ENCODE data around the gene DMRTA2. TPM values are rescaled to one million over a fixed set of nuclear protein-coding genes. Genes with fewer than 3 reads are reported as not detected.

DMRTA2 gene
- total RNA-seq, 1 donor from 2014 or later: not detected

DNA sequence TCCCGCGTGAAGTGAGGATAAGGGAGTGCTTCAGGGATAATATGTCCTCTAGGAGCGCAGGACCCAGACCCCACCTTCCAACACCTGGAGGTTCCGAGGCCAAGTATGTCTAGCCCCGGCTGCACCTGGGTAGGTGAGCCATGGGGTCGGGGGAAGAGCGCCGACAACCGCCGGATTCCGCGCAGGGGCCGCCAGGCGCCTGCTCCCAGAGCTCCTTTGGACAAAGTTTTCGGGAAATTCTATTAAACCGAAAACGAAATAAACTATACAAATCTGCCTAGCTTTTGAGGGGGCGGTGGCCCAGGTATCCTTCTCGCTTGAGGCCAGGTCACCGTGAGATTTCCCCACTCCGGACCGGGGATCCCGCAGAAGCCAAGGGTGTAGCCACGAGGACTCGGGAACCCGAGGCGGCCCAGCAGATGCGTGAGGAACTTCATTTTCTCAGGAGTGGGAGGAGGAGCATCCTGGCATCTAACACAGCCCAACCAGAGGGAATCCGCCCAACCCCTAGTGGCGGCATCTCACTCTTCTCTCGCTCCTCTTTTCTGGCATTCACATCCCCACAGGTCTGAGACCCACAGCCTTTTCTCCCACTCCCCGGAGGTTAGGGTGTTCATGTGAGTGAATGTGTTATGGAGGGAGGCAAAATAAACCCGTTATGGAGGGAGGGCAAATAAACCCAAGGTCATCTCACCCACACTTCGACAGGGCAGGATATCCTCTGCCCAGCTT is 2.3 kb upstream of the DMRTA2 start:
- H3K27me3 ChIP-seq (ENCODE audit: control insufficient read depth, insufficient read depth, low read length): peaks cover 87% of the 10 kb centered on the region
- no peak overlapping the region for H3K4me3 ChIP-seq (ENCODE audit: low read depth, low read length)
- no peak for DNase-seq (ENCODE audit: low read depth)
- TF ChIP-seq, protein P1, sequence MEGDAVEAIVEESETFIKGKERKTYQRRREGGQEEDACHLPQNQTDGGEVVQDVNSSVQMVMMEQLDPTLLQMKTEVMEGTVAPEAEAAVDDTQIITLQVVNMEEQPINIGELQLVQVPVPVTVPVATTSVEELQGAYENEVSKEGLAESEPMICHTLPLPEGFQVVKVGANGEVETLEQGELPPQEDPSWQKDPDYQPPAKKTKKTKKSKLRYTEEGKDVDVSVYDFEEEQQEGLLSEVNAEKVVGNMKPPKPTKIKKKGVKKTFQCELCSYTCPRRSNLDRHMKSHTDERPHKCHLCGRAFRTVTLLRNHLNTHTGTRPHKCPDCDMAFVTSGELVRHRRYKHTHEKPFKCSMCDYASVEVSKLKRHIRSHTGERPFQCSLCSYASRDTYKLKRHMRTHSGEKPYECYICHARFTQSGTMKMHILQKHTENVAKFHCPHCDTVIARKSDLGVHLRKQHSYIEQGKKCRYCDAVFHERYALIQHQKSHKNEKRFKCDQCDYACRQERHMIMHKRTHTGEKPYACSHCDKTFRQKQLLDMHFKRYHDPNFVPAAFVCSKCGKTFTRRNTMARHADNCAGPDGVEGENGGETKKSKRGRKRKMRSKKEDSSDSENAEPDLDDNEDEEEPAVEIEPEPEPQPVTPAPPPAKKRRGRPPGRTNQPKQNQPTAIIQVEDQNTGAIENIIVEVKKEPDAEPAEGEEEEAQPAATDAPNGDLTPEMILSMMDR (IDR thresholded peaks at IDR 0.05; ENCODE audit: insufficient read depth, low read length, poor library complexity, severe bottlenecking): peak; percentile 4
- no peaks in the 10 kb centered on the region for H3K36me3 ChIP-seq (ENCODE audit: control insufficient read depth, insufficient read depth, low read length)

- no peak overlapping the region for H3K4me3 ChIP-seq (ENCODE audit: low read depth, low read length)
- TF ChIP-seq, protein P1 (IDR thresholded peaks at IDR 0.05; ENCODE audit: insufficient read depth, low read length, poor library complexity, severe bottlenecking): no peak
- no peaks in the 10 kb centered on the region for H3K36me3 ChIP-seq (ENCODE audit: control insufficient read depth, insufficient read depth, low read length)
- DNase-seq (ENCODE audit: low read depth): no peak
- peaks cover 87% of the 10 kb centered on the region for H3K27me3 ChIP-seq (ENCODE audit: control insufficient read depth, insufficient read depth, low read length)
Measured at GRCh38 chr1:50424884-50425375, 1.7 kb upstream of the DMRTA2 start.

DNA sequence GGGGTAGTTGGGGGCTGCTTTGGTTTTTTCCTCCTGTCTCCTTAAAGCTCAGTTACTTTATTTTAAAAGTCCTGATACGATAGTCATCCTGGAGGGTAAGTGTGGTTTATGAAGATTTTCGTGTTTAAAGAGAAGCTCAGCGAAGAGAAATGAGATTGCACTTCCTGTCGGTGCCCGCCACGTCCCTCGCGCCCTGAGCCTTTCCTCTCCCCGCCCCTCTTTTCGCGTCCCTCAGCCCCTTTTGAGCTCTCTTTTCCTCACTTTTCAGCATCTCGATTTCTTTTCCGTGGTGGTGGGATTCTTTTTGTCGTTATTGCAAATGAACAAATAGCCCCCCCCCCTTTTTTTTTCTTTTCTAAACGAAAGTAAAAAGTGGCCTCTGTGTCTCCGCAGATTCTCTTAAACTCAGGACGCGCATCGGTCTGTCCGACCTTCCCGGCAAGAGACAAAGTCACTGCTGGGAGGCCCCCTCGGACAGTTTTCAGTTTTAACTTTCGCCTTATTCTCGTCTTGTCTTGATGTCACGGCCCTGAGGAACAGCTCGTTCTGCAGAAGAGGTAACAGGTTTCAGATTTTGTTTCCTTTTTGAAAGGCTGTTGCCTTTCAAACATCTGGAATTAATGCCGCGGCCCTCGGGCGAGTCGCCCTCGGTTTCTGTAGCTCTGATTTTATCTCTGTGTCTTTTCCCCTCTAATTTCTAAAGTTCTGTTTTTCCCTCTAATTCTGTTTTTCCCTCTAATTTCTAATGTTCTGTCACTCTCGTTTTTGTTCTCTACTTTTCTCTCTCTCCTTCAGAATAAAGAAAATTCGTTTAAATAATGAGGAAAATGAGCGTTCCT is 1.0 kb upstream of the DMRTA2 start:
- Histone ChIP-seq H3K36me3 (ENCODE audit: control insufficient read depth, insufficient read depth, low read length) (no peaks in the 10 kb centered on the region), H3K27me3 (ENCODE audit: control insufficient read depth, insufficient read depth, low read length) (peaks cover 92% of the 10 kb centered on the region), H3K4me3 (ENCODE audit: low read depth, low read length) (no peak overlapping the region)
- no peak for DNase-seq (ENCODE audit: low read depth)
- TF ChIP-seq, protein P1 (IDR thresholded peaks at IDR 0.05; ENCODE audit: insufficient read depth, low read length, poor library complexity, severe bottlenecking): no peak

- Histone ChIP-seq H3K36me3 (ENCODE audit: control insufficient read depth, insufficient read depth, low read length) (no peaks in the 10 kb centered on the region), H3K4me3 (ENCODE audit: low read depth, low read length) (no peak overlapping the region), H3K27me3 (ENCODE audit: control insufficient read depth, insufficient read depth, low read length) (peaks cover 97% of the 10 kb centered on the region)
- TF ChIP-seq, protein P1 (IDR thresholded peaks at IDR 0.05; ENCODE audit: insufficient read depth, low read length, poor library complexity, severe bottlenecking): no peak
- DNase-seq (ENCODE audit: low read depth): no peak
Measured at GRCh38 chr1:50423670-50424000, 392 bp upstream of the DMRTA2 start.

GRCh38 chr1:50422675-50422945 is 633 bp downstream of the DMRTA2 start:
- Histone ChIP-seq H3K4me3 (ENCODE audit: low read depth, low read length) (no peak overlapping the region), H3K36me3 (ENCODE audit: control insufficient read depth, insufficient read depth, low read length) (no peaks in the 10 kb centered on the region), H3K27me3 (ENCODE audit: control insufficient read depth, insufficient read depth, low read length) (peaks cover 95% of the 10 kb centered on the region)
- DNase-seq (ENCODE audit: low read depth): no peak
- TF ChIP-seq, protein P1 (IDR thresholded peaks at IDR 0.05; ENCODE audit: insufficient read depth, low read length, poor library complexity, severe bottlenecking): no peak

All from kidney epithelial cell (primary cell).